Right lobe of liver (tissue), 6 donors: ENCODE results near the gene DNAJC10. TPM values are rescaled to one million over a fixed set of nuclear protein-coding genes. Genes with fewer than 3 reads are reported as not detected.
A peak's percentile ranks its signal among the peaks of the same experiment; 100 is the strongest.

Experiments used
- ATAC-seq, 4 donors: fragments of 200-7000 bp; cut with Tn5 transposase; one replicate each; pipeline ENCODE4 v1.9.1; 2020; ENCODE audit warnings: mild to moderate bottlenecking in 4 of 4, moderate library complexity in 4 of 4
- DNase-seq, 3 donors: peaks; one replicate each; pipeline ENCODE4 v3.0.0-alpha.2; 2020
- H3K27ac ChIP-seq, 3 donors: fragments of 200-600 bp; one replicate each; pipeline ENCODE4 v1.8.0; 2022
- H3K27me3 ChIP-seq, 2 donors: fragments of 200-600 bp; one replicate each; pipeline ENCODE4 v1.8.0; 2022
- H3K36me3 ChIP-seq, 4 donors: fragments of 200-600 bp; sonication (generic) in 1 of 4; one replicate each; pipeline versions ENCODE4 v1.5.1 to v1.8.0; 2017 to 2022; ENCODE audit warnings: control low read depth in 1 of 4
- H3K4me1 ChIP-seq, 4 donors: fragments of 200-600 bp; sonication (generic) in 1 of 4; one replicate each; pipeline versions ENCODE4 v1.5.1 to v1.8.0; 2017 to 2022; ENCODE audit warnings: control low read depth in 1 of 4
- H3K4me3 ChIP-seq, 3 donors: fragments of 200-600 bp; one replicate each; pipeline ENCODE4 v1.8.0; 2022
- H3K9me3 ChIP-seq, 4 donors: fragments of 200-600 bp; sonication (generic) in 1 of 4; one replicate each; pipeline versions ENCODE4 v1.5.1 to v1.8.0; 2017 to 2022; ENCODE audit warnings: control low read depth in 1 of 4
- POLR2A ChIP-seq: fragments of 450-650 bp; IDR thresholded peaks from one replicate; pipeline ENCODE4 v1.6.1; 2017; ENCODE audit warnings: antibody characterized with exemption, mild to moderate bottlenecking
- WGBS: methylation state at CpG from one replicate; pipeline ENCODE4 v1.1.6; 2018; ENCODE audit warnings: low coverage, low lambda C conversion rate; ENCODE audit not compliant: insufficient coverage; ENCODE audit errors: missing lambda C conversion rate; 5-methylcytosine and 5-hydroxymethylcytosine counted together
- intact Hi-C, 2 donors: fragments of 100-400 bp; cut with DNase I; formaldehyde crosslinking; loops; one replicate each; pipeline versions ENCODE4 v1.11.2 to v1.14.1; 2022
- long read RNA-seq: library from polyadenylated mRNA; unstranded; transcript quantifications from one replicate; pipeline ENCODE4 v2.0.0, GENCODE V29; 2019
- total RNA-seq, 6 experiments: library from RNA; depleted of rRNA in 2 of 6; stranded (reverse); fragments of >200 nt in 2 of 6; fragmentation: NEBNext Ultra II Directional in 3 of 6; extraction: Animal tissue kit (Norgen Biotek cat#: 25700) in 3 of 6; gene quantifications; one replicate each; pipeline versions ENCODE4 v1.1.0 to v1.2.4, GENCODE V29; 2016 to 2023
- TF ChIP-seq, protein P1 (sequence below), 4 donors: fragments of 200-600 bp in 3 of 4; fragments of 450-650 bp in 1 of 4; IDR thresholded peaks; one replicate each; pipeline versions ENCODE4 v1.5.1 to v1.8.0; 2016 to 2022; ENCODE audit warnings: antibody characterized with exemption in 4 of 4, mild to moderate bottlenecking in 2 of 4
- donor health status: DM: no; HTN: yes; CAD: no.
- donor health status: DM: no; HTN: no; CAD: no.
- donor health status: DM: no; HTN: no; CAD: no.
- donor health status: DM: no; HTN: yes; CAD: no.
- donor health status: DM: no; HTN: yes; CAD: no.

Gene DNAJC10, protein sequence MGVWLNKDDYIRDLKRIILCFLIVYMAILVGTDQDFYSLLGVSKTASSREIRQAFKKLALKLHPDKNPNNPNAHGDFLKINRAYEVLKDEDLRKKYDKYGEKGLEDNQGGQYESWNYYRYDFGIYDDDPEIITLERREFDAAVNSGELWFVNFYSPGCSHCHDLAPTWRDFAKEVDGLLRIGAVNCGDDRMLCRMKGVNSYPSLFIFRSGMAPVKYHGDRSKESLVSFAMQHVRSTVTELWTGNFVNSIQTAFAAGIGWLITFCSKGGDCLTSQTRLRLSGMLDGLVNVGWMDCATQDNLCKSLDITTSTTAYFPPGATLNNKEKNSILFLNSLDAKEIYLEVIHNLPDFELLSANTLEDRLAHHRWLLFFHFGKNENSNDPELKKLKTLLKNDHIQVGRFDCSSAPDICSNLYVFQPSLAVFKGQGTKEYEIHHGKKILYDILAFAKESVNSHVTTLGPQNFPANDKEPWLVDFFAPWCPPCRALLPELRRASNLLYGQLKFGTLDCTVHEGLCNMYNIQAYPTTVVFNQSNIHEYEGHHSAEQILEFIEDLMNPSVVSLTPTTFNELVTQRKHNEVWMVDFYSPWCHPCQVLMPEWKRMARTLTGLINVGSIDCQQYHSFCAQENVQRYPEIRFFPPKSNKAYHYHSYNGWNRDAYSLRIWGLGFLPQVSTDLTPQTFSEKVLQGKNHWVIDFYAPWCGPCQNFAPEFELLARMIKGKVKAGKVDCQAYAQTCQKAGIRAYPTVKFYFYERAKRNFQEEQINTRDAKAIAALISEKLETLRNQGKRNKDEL
- total RNA-seq = 10 to 100 TPM; 26.1 to 37.7 (median 33.0) TPM
- long read RNA-seq, full-length matches to known transcripts = 2 of 9 reads
- long read RNA-seq, partial matches to known transcripts = 6 of 9 reads
- long read RNA-seq, other reads (novel, unspliced or antisense) = 1 of 9 reads

- intact Hi-C loops = no loop called here
- peak; percentile 91 to 92 (median 92) for DNase-seq
- peak within 1 kb of the TSS; percentile 78 to 92 (median 79) for H3K4me3 ChIP-seq
- H3K27me3 ChIP-seq = no peaks in the 10 kb centered on the region
- no peaks in the 10 kb centered on the region for H3K36me3 ChIP-seq
- peak within 1 kb of the TSS; percentile 27 to 54 (median 53) for H3K27ac ChIP-seq
- H3K4me1 ChIP-seq = peaks cover 0 to 6% (median 0%) of the 10 kb centered on the region in 4 donors
- WGBS = 0% methylated on average over 7 of the region's 69 CpGs
- TF ChIP-seq POLR2A = peak; percentile 61
- TF ChIP-seq, protein P1, sequence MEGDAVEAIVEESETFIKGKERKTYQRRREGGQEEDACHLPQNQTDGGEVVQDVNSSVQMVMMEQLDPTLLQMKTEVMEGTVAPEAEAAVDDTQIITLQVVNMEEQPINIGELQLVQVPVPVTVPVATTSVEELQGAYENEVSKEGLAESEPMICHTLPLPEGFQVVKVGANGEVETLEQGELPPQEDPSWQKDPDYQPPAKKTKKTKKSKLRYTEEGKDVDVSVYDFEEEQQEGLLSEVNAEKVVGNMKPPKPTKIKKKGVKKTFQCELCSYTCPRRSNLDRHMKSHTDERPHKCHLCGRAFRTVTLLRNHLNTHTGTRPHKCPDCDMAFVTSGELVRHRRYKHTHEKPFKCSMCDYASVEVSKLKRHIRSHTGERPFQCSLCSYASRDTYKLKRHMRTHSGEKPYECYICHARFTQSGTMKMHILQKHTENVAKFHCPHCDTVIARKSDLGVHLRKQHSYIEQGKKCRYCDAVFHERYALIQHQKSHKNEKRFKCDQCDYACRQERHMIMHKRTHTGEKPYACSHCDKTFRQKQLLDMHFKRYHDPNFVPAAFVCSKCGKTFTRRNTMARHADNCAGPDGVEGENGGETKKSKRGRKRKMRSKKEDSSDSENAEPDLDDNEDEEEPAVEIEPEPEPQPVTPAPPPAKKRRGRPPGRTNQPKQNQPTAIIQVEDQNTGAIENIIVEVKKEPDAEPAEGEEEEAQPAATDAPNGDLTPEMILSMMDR (IDR thresholded peaks at IDR 0.05) = no peak
- H3K9me3 ChIP-seq = no peaks in the 10 kb centered on the region
- ATAC-seq = peak; percentile 96 to 99 (median 97)
Measured at GRCh38 chr2:182715892-182716649, at the start of gene DNAJC10. TSS of gene DNAJC10 (plus strand) at chr2:182716257. CDS start at chr2:182718087, 1,830 bp downstream.

GRCh38 chr2:182666674-182667314 lies 49.3 kb upstream of the DNAJC10 start:
- WGBS = 40% methylated on average over 1 of the region's 1 CpG

DNA sequence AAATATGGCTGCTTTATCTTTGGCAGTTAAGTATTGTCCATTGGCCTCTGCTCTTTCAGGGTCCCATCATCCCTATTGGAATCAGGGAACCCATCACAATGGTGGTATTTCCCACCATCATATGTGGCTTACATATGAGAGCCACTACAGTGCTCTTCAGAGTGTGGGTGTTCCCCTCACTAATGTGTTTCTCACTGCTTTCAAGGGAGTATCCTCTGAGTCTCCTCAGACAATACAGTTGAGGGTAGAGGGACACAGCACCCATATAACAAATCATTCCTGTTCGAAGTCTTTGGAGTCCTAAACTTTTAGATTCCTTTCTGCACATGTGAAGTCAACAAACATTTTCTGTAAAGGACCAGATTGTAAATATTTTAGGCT lies 48.8 kb upstream of the DNAJC10 start:
- Histone ChIP-seq H3K27me3 (no peaks in the 10 kb centered on the region), H3K4me1 (no peaks in the 10 kb centered on the region), H3K36me3 (no peaks in the 10 kb centered on the region), H3K4me3 (no peak overlapping the region), H3K27ac (no peak overlapping the region), H3K9me3 (no peaks in the 10 kb centered on the region)
- no peak for ATAC-seq
- TF ChIP-seq, protein P1 (IDR thresholded peaks at IDR 0.05) = no peak
- no peak for TF ChIP-seq POLR2A
- WGBS = 38% methylated on average over 1 of the region's 1 CpG
- DNase-seq = no peak
- intact Hi-C loops = no loop called here

More at GRCh38 chr2:182666674-182667314, 49.3 kb upstream of the DNAJC10 start:
- no peak overlapping the region for H3K4me3 ChIP-seq
- no peaks in the 10 kb centered on the region for H3K4me1 ChIP-seq
- TF ChIP-seq, protein P1 (IDR thresholded peaks at IDR 0.05) = peak; percentile 29 to 51 (median 47)
- no peak for TF ChIP-seq POLR2A
- no peaks in the 10 kb centered on the region for H3K36me3 ChIP-seq
- H3K27me3 ChIP-seq = no peaks in the 10 kb centered on the region
- DNase-seq (no peak), ATAC-seq (peak; percentile 49 to 68 (median 61))
- H3K27ac ChIP-seq = no peak overlapping the region
- intact Hi-C loops = no loop called here
- no peaks in the 10 kb centered on the region for H3K9me3 ChIP-seq

GRCh38 chr2:182668671-182669070 lies 47.4 kb upstream of the DNAJC10 start:
- H3K4me1 ChIP-seq = no peaks in the 10 kb centered on the region
- TF ChIP-seq POLR2A = no peak
- TF ChIP-seq, protein P1 (IDR thresholded peaks at IDR 0.05) = no peak
- H3K4me3 ChIP-seq = no peak overlapping the region
- intact Hi-C loops = no loop called here
- 56% methylated on average over 3 of the region's 6 CpGs for WGBS
- no peaks in the 10 kb centered on the region for H3K27me3 ChIP-seq
- no peaks in the 10 kb centered on the region for H3K9me3 ChIP-seq
- no peak for DNase-seq
- no peak overlapping the region for H3K27ac ChIP-seq
- H3K36me3 ChIP-seq = no peaks in the 10 kb centered on the region
- ATAC-seq = peak in 2 of 4 donors; percentile 10 to 20
